22Rv1 (cell line): Measurements from ENCODE around the gene BDH1.
A peak's percentile ranks its signal among the peaks of the same experiment; 100 is the strongest.
"Not testable (repeated sequence)": the region's sequence is repeated elsewhere in the genome, so short reads cannot be mapped to it uniquely, and the experiment has no call there.

Experiments used
- H3K27ac ChIP-seq: fragments of 450-650 bp; 2 replicates; pipeline ENCODE4 v1.5.1; 2017
- CTCF ChIP-seq: fragments of 450-650 bp; IDR thresholded peaks from 2 replicates; pipeline ENCODE4 v1.5.1; 2017; ENCODE audit warnings: mild to moderate bottlenecking
- ZFX ChIP-seq: fragments of 450-650 bp; IDR thresholded peaks from 2 replicates; pipeline ENCODE4 v1.6.1; 2017; ENCODE audit warnings: antibody characterized with exemption, borderline replicate concordance

Gene BDH1

DNA sequence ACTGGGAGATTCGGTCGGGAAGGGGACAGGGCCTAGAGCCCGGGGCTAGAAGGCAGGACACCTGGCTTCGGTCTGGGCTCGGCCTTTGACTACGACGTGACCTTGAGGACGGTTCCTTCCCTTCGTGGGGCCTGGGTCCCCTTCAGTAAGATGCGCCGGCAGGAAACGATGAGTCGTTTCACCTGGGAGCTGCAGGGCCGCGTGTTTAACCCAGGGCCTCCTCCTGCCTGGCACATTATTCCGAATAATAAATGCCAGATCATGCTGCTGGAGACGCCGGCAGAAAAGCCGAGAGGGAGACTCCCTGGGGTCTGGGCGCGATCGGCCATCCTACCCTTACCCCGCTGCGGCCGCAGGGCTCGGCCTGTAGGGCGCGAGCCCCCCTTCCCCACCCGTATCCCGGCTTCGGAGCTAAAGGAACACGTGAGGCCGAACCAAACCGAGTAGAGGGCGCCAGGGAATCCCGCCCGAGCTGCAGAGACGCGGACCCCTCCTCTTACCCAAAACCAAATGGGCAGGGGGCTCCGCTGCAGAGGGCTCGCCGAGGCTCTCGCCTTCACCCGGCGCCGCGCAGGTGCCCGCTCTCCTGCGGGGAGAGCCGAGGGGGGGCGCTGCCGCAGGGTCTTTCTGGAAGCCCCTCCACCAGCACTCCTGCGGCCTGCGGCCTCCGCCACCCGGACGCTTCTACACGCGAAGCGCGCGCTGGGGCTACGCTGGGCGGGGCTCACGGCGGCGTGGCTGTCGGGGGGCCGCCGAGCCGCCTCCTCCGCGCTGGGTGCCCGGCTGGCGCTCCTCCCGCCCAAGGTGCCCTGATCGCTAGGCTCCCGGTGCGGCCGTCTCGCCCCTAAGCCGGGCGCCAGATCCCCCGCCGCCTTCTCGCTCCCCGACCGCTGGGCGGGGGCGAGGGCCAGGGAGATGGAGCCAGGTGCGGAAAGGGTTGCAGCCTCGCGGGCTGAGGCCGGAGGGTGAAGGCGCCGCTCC is at the start of gene BDH1:
Gene BDH1 (minus strand): TSS at position 688 of the 981 bp plus-strand sequence. CDS start 9,525 bp downstream, outside the sequence.
- peak; percentile 20; the same call in 1 of the 2 replicates for TF ChIP-seq CTCF
- TF ChIP-seq ZFX: no peak
- H3K27ac ChIP-seq: peak within 1 kb of the TSS; percentile 85

DNA sequence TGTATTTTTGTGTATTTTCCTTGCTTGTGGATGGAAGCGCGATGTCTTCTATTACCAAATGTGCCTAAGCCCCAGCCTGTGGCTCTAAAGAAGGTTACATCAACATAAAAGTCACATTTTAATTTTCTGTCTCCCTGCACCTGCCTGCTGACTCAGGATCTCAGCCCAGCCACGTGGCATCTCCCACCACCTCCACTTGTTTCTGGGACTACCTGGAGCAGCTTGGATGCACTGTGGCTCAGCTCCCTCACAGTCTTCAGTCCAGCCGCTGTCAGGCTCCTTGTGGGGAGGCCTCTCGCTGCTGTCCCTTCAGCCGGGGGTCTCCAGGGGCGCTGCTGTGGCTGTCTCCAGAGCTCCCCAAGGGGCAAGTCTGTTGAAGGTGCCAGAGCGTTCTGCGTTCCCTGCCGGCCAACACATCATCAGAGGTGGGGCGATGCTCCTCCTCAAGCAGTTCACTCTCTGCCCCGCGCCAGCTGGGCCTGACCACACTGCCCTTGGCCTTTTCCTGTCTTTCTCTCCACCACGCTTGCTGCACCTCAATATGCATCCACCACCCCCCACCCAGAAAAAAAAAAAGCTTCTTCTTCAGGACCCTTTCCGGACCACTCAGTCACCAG is 47.7 kb upstream of the BDH1 start:
- no peak for TF ChIP-seq CTCF
- H3K27ac ChIP-seq: no peak overlapping the region

- H3K27ac ChIP-seq: not testable (repeated sequence)
Measured at GRCh38 chr3:197602351-197602750, 46.6 kb upstream of the BDH1 start.

GRCh38 chr3:197601566-197601840 is 45.7 kb upstream of the BDH1 start:
- H3K27ac ChIP-seq: not testable (repeated sequence)

DNA sequence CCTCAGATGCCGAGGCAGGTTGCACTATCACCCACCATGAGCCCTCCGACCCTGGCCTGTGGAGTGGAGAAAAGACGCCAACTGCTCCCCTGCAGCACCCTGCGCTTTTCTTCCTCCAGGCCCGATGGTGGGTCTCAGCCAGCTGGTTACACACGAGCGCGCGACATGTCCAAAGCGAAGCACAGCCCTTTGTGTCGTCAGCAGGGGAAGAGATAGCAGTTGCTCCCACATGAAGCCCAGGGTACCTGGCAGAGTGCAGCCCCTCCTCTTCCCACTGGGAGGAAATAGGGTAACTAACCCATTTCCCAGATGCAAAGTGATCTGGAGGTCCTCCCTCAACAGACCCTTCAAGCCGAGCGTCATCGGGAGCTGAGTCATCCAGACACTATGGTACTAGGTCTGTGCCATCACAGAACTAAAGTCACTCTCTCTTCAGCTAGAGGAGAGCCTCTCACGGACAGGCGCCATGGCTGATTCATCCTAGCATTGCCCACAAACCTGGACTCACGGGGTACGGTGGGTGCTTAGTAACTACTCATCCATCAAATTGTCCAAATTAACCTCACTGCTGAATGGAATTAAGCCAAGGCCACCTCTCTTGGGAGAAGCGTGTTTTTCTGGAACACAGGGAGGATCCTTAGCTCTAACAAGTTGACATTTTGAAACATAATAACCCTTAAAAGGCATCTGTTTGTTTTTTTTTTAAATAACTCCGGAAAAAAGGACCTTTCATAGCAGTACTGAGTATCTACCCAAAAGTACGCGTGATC is 45.2 kb upstream of the BDH1 start:
- H3K27ac ChIP-seq: no peak overlapping the region
- no peak for TF ChIP-seq ZFX

DNA sequence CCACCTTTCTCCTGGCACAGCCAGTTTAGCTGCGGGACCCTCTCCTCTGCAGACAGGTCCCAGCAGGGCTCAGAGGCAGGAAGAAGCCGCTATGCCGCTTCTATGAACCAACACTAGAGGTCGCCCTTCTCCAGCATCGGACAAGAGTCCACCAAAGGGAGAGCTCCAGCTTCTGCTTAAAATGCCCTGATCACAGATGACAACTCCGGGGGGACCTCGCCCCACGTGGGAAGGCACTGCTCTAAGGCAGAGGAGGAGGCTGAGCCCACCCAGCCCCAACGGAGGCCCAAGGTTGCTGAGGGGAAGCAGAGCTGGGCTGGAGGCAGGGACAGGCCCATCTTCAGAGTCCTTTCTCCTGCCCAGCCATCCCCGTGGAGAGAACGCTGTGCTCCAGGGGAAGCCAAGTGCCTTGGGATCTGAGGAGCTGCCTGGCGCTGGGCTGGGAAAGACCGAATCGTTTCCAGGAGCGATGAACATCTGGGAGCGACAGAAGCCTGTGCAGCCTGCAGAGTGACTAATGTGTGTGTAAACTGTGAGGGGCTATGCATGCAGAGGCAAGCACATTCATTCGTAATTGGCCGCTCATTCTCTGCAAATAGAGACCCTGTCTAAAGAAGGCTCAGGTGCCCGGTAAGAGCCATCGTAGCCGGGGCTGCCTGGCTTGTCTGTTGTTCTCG is 43.5 kb upstream of the BDH1 start:
- H3K27ac ChIP-seq: peak overlapping the region; percentile 64
- TF ChIP-seq CTCF (peak; percentile 93), ZFX (no peak)

DNA sequence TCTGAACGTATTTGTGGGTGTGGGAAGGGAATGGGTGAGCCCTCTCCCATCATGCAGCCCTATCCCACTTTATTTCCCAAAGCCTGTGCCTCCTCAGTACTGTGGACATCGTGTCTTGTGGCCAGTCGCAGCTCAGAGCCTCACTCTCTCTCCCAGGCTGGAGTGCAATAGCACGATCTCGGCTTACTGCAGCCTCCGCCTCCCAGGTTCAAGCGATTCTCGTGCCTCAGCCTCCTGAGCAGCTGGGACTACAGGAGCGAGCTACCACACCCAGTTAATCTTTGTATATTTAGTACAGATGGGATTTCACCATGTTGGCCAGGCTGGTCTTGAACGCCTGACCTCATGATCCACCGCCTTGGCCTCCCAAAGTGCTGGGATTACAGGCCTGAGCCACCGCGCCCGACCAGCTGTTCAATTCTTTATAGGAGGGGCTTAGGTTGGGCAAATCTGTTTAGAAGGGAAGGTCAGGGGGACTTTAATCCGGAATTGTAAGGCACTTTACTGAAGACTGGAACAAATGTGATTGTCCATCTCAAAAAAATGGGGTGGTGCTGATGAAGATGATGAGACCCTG is 42.7 kb upstream of the BDH1 start:
- TF ChIP-seq ZFX (no peak), CTCF (no peak)
- no peak overlapping the region for H3K27ac ChIP-seq

DNA sequence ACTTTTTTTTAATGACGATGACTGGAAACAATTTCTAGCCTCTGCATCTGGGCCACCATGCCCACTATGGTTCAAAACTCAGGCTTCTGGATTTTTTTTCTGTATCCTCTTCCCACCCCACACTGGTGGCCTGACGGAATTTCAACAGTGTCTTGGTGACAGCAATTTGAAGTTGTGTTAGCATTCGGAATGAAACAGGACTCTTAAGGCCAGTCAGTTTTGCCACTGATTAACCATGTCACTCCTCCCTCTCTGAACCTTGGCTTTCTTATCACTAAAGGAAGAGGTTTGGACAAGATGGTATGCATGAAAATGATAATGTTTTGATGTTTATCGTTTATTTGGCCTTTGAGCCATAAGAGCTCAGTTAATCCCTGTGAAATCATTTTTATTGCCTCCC is 41.6 kb upstream of the BDH1 start:
- no peak overlapping the region for H3K27ac ChIP-seq
- TF ChIP-seq CTCF (no peak), ZFX (no peak)
